ENCODE measurements around the gene CIBAR2.

The CIBAR2 gene

GRCh38 chr16:85112364-85112763 lies at the start of gene CIBAR2:
Gene CIBAR2, minus strand, starts transcription at chr16:85112472. Its CDS starts 120 bp downstream, at chr16:85112352.
- no peak for DNase-seq (ENCODE audit: low read depth)

- no peak for DNase-seq (ENCODE audit: low read depth)
Measured at GRCh38 chr16:85159179-85159980, 47.1 kb upstream of the CIBAR2 start.

- DNase-seq (ENCODE audit: low read depth): no peak
Measured at GRCh38 chr16:85158743-85159178, 46.5 kb upstream of the CIBAR2 start.

- DNase-seq (ENCODE audit: low read depth): no peak
Measured at GRCh38 chr16:85157813-85158742, 45.8 kb upstream of the CIBAR2 start.

- no peak for DNase-seq (ENCODE audit: low read depth)
Measured at GRCh38 chr16:85157372-85157771, 45.1 kb upstream of the CIBAR2 start.

- DNase-seq (ENCODE audit: low read depth): no peak
Measured at GRCh38 chr16:85156869-85157268, 44.6 kb upstream of the CIBAR2 start.

- no peak for DNase-seq (ENCODE audit: low read depth)
Measured at GRCh38 chr16:85156440-85156839, 44.2 kb upstream of the CIBAR2 start.

GRCh38 chr16:85153656-85154091 lies 41.4 kb upstream of the CIBAR2 start:
- no peak for DNase-seq (ENCODE audit: low read depth)

GRCh38 chr16:85153046-85153445 lies 40.8 kb upstream of the CIBAR2 start:
- no peak for DNase-seq (ENCODE audit: low read depth)

- no peak for DNase-seq (ENCODE audit: low read depth)
Measured at GRCh38 chr16:85152414-85153030, 40.2 kb upstream of the CIBAR2 start.

- no peak for DNase-seq (ENCODE audit: low read depth)
Measured at GRCh38 chr16:85151603-85152413, 39.5 kb upstream of the CIBAR2 start.

GRCh38 chr16:85151079-85151602 lies 38.9 kb upstream of the CIBAR2 start:
- no peak for DNase-seq (ENCODE audit: low read depth)

- DNase-seq (ENCODE audit: low read depth): no peak
Measured at GRCh38 chr16:85150331-85150940, 38.2 kb upstream of the CIBAR2 start.

- DNase-seq (ENCODE audit: low read depth): no peak
Measured at GRCh38 chr16:85149776-85150175, 37.5 kb upstream of the CIBAR2 start.

- no peak for DNase-seq (ENCODE audit: low read depth)
Measured at GRCh38 chr16:85148931-85149330, 36.7 kb upstream of the CIBAR2 start.

- no peak for DNase-seq (ENCODE audit: low read depth)
Measured at GRCh38 chr16:85146922-85147651, 34.8 kb upstream of the CIBAR2 start.

GRCh38 chr16:85146532-85146797 lies 34.2 kb upstream of the CIBAR2 start:
- no peak for DNase-seq (ENCODE audit: low read depth)

GRCh38 chr16:85145734-85146531 lies 33.7 kb upstream of the CIBAR2 start:
- no peak for DNase-seq (ENCODE audit: low read depth)

- no peak for DNase-seq (ENCODE audit: low read depth)
Measured at GRCh38 chr16:85145188-85145587, 32.9 kb upstream of the CIBAR2 start.

All from stimulated activated CD8-positive, alpha-beta memory T cell treated with anti-CD3 and anti-CD28 coated beads, Interleukin-4, amount 100 ng/mL, for 24 hours (primary cell).